Measurements from ENCODE around the gene LRRTM4.

The LRRTM4 gene

DNA sequence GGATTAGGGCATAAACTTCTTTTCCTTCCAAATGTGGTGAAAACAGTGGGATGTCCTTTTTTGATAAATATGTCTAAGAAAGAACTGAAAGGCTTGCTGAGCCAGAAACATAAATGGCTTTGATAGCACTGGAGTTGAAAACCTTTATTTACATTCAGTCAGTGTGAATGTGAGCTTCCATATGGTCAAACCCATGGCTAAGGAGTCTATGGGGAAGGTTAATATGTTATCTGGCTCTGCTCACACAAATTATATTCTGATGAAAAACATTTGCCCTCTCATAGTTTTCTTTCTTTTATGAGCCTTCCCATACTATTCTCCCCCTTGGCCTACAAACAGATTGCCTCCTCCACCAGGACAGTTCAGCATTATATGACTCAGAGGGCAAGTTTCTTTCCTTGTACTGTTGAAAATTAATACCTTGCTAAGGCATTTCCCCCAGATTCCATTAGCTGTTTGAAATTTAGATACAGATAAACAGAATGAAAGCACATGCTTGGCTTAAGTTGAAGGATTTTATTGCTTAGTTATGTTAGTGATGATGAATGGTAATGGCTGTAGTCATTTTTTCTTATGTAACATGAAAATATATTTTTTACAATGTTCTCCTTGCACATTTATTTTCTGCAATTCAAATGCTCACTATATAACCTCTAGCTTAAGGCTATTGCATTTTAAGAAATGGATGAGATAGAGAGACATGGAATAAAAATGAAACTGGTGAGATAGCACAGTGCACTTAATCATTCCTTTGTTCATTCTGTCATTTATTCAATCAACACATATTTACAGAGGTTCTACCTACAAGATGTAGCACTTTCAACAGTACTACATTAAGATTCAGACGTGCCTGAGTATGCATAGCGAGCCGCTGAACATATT lies 544.1 kb downstream of the LRRTM4 start:
- H3K27me3 Mint-ChIP-seq, result no peaks in the 10 kb centered on the region
- H3K4me3 Mint-ChIP-seq, result no peak overlapping the region
- H3K27ac Mint-ChIP-seq, result no peak overlapping the region
- DNase-seq, result no peak
- no peaks in the 10 kb centered on the region for H3K4me1 Mint-ChIP-seq
- CTCF ChIA-PET, result no interaction called here
- peaks cover 3% of the 10 kb centered on the region for H3K9me3 Mint-ChIP-seq
- H3K36me3 Mint-ChIP-seq, result no peaks in the 10 kb centered on the region

DNA sequence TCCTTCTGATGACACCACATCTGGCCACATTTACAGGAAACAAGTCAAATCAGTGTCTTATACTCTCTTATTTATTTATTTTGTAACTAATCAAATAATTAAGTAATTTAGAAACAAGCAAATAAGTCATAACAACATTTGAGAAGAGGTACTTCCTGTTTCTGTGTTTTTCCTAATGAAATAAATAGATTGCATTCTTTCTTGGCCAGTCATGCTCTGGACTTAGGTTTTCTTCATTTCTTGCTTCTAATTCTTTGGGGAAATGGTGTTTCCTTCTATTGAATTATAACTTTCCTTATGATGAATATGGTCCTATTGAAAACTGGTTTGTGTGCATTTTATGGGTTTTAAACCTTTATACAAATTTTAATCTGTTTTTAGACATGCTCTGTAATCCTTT lies 546.4 kb downstream of the LRRTM4 start:
- no peaks in the 10 kb centered on the region for H3K27me3 Mint-ChIP-seq
- no peak for DNase-seq
- H3K36me3 Mint-ChIP-seq, result no peaks in the 10 kb centered on the region

DNA sequence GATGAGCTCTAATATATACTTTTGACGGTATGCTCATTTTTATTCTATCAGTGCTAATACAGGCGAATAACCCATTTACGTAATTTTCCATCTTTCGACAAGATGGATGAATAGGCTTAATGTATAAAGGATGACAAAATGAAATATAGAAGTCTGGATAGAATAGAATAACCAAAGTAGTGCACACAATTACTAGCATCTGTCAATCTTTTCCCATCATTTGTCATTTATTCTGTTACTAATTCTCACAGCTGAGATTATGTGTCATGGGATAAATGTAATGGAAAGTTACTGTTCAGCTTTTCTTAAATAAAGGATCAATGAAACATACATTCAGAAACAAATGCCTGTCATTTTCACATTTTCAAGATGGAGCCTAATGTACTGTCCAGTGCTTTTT lies 548.6 kb downstream of the LRRTM4 start:
- Mint-ChIP-seq H3K27ac (no peak overlapping the region), H3K9me3 (peaks cover 8% of the 10 kb centered on the region), H3K27me3 (no peaks in the 10 kb centered on the region), H3K4me3 (no peak overlapping the region), H3K36me3 (no peaks in the 10 kb centered on the region), H3K4me1 (no peaks in the 10 kb centered on the region)
- DNase-seq, result no peak
- CTCF ChIA-PET, result no interaction called here

More for the DNA sequence above, 546.4 kb downstream of the LRRTM4 start:
- no peaks in the 10 kb centered on the region for H3K4me1 Mint-ChIP-seq
- CTCF ChIA-PET, result no interaction called here
- no peak overlapping the region for H3K27ac Mint-ChIP-seq
- no peak overlapping the region for H3K4me3 Mint-ChIP-seq
- H3K9me3 Mint-ChIP-seq, result peaks cover 1% of the 10 kb centered on the region

DNA sequence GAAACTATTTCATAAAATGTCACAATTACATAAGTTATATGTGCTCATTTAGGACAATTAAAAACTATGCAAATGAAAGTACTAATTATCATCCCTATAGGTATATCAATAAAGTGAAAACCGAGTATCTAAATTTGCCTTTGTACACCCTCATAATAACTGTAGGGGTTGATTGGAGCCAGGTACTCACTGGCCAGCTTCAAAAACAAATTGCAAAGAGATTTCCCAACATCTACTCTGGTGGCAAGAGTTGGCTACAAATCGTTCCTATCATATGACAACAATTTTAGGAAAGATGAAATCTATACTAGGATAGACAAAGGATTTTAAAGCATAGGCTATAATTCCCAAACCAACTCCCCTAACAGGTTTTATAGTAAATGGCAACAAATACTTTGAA lies 556.4 kb downstream of the LRRTM4 start:
- H3K27ac Mint-ChIP-seq, result no peak overlapping the region
- no peaks in the 10 kb centered on the region for H3K27me3 Mint-ChIP-seq
- DNase-seq, result no peak
- H3K4me3 Mint-ChIP-seq, result no peak overlapping the region
- no peaks in the 10 kb centered on the region for H3K4me1 Mint-ChIP-seq
- CTCF ChIA-PET, result no interaction called here
- H3K9me3 Mint-ChIP-seq, result peaks cover 12% of the 10 kb centered on the region
- H3K36me3 Mint-ChIP-seq, result no peaks in the 10 kb centered on the region

DNA sequence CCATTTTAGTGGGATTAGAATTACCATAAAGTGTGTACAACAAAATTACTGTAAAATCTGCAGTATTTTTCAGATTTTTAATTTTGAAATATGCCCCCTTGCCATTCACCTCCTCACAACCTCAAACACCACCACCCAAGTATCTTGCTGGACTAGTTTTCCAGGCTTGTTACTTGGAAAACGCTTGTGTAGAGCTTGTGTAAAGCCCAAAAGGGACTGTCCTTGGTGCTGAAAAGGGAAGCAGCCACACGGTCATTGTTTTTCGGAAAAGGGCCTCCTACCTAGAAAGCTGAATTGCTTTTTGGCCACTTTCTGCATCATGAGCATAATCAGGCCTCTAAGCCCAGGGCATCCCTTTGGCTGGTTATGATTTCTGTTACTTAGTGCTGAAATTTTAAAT lies 563.4 kb downstream of the LRRTM4 start:
- no peaks in the 10 kb centered on the region for H3K4me1 Mint-ChIP-seq
- no peaks in the 10 kb centered on the region for H3K36me3 Mint-ChIP-seq
- H3K27ac Mint-ChIP-seq, result no peak overlapping the region
- H3K27me3 Mint-ChIP-seq, result no peaks in the 10 kb centered on the region
- peaks cover 5% of the 10 kb centered on the region for H3K9me3 Mint-ChIP-seq
- no peak for DNase-seq
- no peak overlapping the region for H3K4me3 Mint-ChIP-seq
- CTCF ChIA-PET, result no interaction called here

DNA sequence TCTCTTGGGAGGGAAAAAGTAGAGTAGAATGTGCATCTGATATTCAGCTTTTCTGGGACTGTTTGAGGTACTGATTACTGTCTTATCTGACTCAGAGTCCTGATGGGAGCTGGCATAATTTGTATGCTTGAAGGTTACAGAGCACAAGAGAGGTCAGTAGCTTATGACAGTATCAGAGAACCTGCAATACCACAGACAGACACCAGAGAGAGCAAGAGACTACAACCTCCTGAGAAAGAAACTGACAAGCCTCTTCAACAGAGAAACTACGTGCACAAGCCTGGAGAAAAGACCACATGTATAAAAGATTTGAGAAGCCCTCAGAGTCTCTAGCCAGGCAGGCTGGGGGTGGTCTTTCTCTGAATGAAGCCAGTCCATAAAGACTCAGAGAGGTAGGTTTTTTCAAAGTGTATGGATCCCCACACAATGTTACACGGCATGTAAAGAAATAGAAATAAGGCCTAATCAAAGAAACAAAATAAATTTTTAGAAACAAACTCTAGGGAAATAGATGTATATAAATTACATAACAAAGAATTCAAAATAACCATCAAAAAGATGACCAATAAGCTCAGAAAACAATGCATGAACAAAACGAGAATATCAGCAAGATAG lies 568.3 kb downstream of the LRRTM4 start:
- Mint-ChIP-seq H3K4me3 (no peak overlapping the region), H3K4me1 (no peaks in the 10 kb centered on the region), H3K9me3 (peaks cover 2% of the 10 kb centered on the region), H3K27me3 (no peaks in the 10 kb centered on the region), H3K36me3 (no peaks in the 10 kb centered on the region), H3K27ac (no peak overlapping the region)
- CTCF ChIA-PET, result no interaction called here
- DNase-seq, result no peak

DNA sequence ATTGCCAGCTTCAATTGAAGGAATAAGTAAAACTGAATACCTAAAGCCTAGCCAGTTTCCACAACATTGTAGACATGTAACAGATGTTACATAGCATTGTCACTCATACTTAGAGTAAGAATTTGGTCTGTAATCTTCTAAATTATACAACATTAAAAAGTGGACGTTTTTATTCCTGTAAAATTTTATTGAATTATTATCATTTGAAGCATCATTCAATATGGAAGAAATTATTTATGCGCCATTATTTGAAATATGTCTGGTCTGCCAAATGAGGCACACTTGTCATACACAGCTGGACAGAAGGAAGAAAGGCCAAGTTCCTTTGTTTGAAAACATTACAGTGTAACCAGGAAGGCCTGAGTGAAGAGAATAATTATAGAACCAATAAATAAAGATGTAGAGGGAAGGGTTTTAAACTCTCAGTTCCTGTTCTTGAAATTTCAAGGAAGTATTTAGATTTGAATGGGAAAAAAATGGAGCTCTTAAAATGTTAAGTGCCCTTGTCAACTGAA lies 575.5 kb downstream of the LRRTM4 start:
- Mint-ChIP-seq H3K4me1 (no peaks in the 10 kb centered on the region), H3K36me3 (no peaks in the 10 kb centered on the region), H3K27me3 (no peaks in the 10 kb centered on the region), H3K4me3 (no peak overlapping the region), H3K27ac (no peak overlapping the region), H3K9me3 (peaks cover 4% of the 10 kb centered on the region)
- no peak for DNase-seq
- CTCF ChIA-PET, result no interaction called here

DNA sequence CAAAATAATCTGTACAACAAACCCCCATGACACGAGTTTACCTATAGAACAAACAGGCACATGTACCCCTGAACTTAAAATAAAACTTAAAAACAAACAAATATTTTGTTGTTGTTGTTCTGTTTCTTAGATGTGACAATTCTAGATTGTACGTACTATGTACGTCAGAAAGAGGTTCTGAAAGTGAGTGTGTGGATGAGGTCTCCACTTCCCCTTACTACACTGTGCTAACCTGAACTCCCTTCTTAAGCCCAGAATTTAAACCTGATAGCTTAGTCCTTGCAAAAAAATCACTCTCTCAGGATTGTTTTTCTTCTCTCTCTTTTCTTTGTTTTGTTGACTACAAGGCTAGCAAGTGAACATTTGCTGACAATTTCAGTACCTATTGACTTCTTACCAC lies 581.6 kb downstream of the LRRTM4 start:
- CTCF ChIA-PET, result no interaction called here
- H3K9me3 Mint-ChIP-seq, result peaks cover 6% of the 10 kb centered on the region
- H3K27ac Mint-ChIP-seq, result no peak overlapping the region
- H3K36me3 Mint-ChIP-seq, result no peaks in the 10 kb centered on the region
- no peak for DNase-seq
- no peaks in the 10 kb centered on the region for H3K27me3 Mint-ChIP-seq
- H3K4me1 Mint-ChIP-seq, result no peaks in the 10 kb centered on the region
- H3K4me3 Mint-ChIP-seq, result no peak overlapping the region

DNA sequence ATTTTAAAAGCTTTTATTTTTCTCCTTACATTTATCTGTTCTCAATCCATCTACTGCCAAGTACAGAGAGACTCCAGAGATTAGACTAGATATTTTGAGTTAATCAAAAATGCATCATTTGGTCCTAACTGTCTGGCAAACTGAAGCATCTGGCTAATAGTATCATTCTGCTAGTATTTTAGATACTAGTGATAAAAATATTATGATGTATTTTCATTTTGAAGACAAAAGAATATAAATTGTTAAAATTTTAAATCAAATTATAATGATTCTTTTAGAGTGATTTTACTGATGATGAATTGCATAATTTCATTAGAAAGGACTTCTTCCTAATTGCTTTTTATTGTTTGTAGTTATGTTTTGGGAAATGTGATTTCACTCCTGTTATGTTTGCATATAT lies 584.0 kb downstream of the LRRTM4 start:
- Mint-ChIP-seq H3K27me3 (no peaks in the 10 kb centered on the region), H3K9me3 (peaks cover 1% of the 10 kb centered on the region), H3K36me3 (no peaks in the 10 kb centered on the region), H3K4me1 (no peaks in the 10 kb centered on the region), H3K4me3 (no peak overlapping the region), H3K27ac (no peak overlapping the region)
- CTCF ChIA-PET, result no interaction called here
- DNase-seq, result no peak

DNA sequence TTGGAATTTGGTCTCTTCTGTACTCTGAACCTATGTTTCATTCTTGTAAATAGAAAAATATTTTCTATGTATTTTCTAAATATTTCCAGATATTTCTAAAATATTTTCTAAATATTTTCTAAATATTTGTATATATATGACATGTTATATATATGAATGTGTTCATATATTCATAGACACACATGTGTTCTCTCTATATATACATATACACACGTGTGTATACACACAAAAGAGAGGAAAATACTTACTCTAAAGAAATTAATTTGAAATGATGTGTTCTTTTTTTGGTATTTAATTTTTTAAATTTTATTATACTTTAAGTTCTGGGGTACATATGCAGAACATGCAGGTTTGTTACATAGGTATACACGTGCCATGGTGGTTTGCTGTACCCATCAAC lies 589.6 kb downstream of the LRRTM4 start:
- no peak overlapping the region for H3K27ac Mint-ChIP-seq
- H3K4me3 Mint-ChIP-seq, result no peak overlapping the region
- no peak for DNase-seq
- CTCF ChIA-PET, result no interaction called here
- H3K9me3 Mint-ChIP-seq, result peaks cover 7% of the 10 kb centered on the region
- no peaks in the 10 kb centered on the region for H3K27me3 Mint-ChIP-seq
- H3K4me1 Mint-ChIP-seq, result no peaks in the 10 kb centered on the region
- H3K36me3 Mint-ChIP-seq, result no peaks in the 10 kb centered on the region

DNA sequence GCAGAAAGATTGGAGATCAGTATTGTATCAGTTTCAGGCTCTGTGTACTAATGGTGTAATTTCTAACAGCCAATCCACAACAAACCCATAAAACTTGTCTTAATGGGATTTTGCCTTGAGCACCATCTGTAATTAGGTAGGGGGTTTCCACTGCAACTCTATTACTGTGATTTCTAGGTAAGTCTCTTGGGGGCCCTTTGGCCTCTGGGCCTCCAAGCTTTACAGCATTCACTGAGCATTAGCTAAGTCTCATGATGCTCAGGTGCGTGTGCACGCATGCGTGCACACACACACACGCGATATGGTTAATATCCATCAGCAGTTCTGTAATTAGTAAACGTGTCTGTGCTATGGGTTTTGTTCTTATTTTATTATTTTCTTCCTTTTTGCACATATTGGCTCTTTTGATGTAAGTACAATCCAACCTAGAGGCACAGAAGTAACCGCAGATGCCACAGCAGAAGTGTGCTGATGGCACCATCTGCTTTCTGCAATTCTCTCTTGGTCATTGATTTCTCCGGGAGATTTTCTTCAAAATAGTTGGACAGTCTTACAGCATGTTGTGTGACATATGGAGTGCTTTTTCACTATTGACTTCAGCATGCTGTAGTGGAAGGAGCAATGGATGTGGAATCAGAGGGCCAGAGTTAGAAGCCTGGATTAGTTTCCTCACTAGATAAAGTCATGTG lies 592.0 kb downstream of the LRRTM4 start:
- H3K27ac Mint-ChIP-seq, result no peak overlapping the region
- peaks cover 7% of the 10 kb centered on the region for H3K9me3 Mint-ChIP-seq
- H3K27me3 Mint-ChIP-seq, result no peaks in the 10 kb centered on the region
- H3K4me1 Mint-ChIP-seq, result no peaks in the 10 kb centered on the region
- DNase-seq, result no peak
- H3K4me3 Mint-ChIP-seq, result no peak overlapping the region
- no peaks in the 10 kb centered on the region for H3K36me3 Mint-ChIP-seq
- CTCF ChIA-PET, result no interaction called here

DNA sequence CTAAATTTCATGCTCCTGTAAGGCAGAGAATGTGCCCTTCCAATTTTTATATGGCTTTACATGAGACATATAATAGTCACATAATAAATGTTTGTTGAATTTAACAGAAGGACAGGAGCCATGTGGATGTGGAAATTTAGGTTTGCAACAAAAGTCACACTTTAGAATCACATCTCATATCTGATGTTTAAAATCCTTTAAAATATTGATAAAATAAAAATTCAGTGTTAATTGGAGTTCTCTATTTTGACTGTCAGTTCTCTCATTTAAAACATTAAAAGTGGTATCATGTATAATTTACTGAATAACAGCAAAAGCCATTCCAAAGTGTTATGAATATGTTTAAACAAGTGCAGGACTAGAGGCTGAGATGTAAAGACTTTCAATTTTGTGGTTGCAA lies 594.1 kb downstream of the LRRTM4 start:
- no peaks in the 10 kb centered on the region for H3K4me1 Mint-ChIP-seq
- no peak overlapping the region for H3K4me3 Mint-ChIP-seq
- H3K9me3 Mint-ChIP-seq, result peaks cover 9% of the 10 kb centered on the region
- H3K36me3 Mint-ChIP-seq, result no peaks in the 10 kb centered on the region
- DNase-seq, result no peak
- CTCF ChIA-PET, result no interaction called here
- H3K27me3 Mint-ChIP-seq, result no peaks in the 10 kb centered on the region
- H3K27ac Mint-ChIP-seq, result no peak overlapping the region

DNA sequence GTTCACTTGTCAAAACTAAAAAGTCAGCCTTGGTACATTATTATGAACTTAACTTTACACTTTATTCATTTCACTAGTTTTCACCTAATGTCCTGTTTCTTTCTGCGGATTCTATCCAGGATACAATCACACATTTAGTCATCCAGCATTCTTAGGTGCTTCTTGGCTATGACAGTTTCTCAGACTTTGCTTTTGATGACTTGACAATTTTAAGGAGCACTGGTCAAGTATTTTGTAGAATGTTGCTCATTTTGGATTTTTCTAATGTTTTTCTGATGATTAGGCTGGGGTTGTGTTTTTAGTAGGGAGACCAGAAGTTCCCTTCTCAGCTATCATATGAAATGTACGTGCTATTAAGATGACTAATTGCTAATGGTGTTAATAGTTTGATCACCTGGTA lies 601.2 kb downstream of the LRRTM4 start:
- H3K4me3 Mint-ChIP-seq, result no peak overlapping the region
- H3K4me1 Mint-ChIP-seq, result no peaks in the 10 kb centered on the region
- CTCF ChIA-PET, result no interaction called here

DNA sequence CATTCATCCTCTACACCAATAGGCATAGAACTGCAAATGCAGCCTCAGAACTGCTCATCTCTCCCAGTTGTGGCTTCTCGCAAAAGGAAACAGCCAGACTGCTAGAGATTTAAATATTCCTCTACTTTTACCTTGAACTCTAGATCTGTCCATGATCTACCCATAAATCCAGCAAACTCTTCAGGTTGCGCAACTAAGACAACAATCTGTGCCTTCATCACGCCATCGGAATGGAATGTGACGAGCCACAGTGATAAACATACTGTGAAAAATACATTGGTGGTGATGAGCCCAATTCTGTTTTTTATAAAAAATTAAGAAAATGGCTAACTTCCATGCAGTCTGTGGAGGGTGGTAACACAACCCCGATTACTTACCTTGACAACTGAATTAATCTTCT lies 626.7 kb downstream of the LRRTM4 start:
- Mint-ChIP-seq H3K27ac (no peak overlapping the region), H3K27me3 (no peaks in the 10 kb centered on the region), H3K9me3 (peaks cover 5% of the 10 kb centered on the region), H3K4me3 (no peak overlapping the region), H3K36me3 (no peaks in the 10 kb centered on the region), H3K4me1 (no peaks in the 10 kb centered on the region)
- CTCF ChIA-PET, result no interaction called here
- no peak for DNase-seq

More for the DNA sequence above, 601.2 kb downstream of the LRRTM4 start:
- Mint-ChIP-seq H3K9me3 (peaks cover 5% of the 10 kb centered on the region), H3K36me3 (no peaks in the 10 kb centered on the region), H3K27ac (no peak overlapping the region), H3K27me3 (no peaks in the 10 kb centered on the region)
- DNase-seq, result no peak

DNA sequence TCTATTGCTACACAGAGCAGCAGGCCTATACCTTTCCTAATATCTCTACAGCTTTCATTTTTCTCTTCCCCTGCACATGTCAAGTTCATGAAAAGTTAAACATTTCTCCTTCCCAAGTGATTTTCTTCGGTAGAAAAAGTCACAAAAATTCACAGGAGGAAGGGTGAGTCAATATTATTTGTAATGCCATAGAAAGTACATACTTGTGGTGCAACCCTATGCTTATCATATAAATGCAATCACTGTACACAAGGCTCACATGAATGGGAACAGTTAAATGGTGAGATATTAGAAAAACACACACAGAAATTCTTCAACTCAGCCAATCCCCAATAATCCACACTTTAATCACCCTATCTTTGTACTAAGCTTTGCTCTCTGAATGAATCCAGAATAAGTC lies 651.6 kb downstream of the LRRTM4 start:
- Mint-ChIP-seq H3K4me3 (no peak overlapping the region), H3K9me3 (peaks cover 9% of the 10 kb centered on the region), H3K36me3 (no peaks in the 10 kb centered on the region), H3K27ac (no peak overlapping the region), H3K4me1 (no peaks in the 10 kb centered on the region), H3K27me3 (no peaks in the 10 kb centered on the region)
- no peak for DNase-seq
- CTCF ChIA-PET, result no interaction called here
